GM12892 (cell line): ENCODE data around the gene KCNIP3.

Source experiments
- POLR2A ChIP-seq: IDR thresholded peaks from 2 replicates; pipeline ENCODE4 v1.6.1; 2011; ENCODE audit warnings: low read depth, low read length, control low read depth
- POLR2AphosphoS5 ChIP-seq: IDR thresholded peaks from 2 replicates; pipeline ENCODE4 v1.6.1; 2011; ENCODE audit warnings: low read depth, low read length, control low read depth
- TAF1 ChIP-seq: IDR thresholded peaks from 2 replicates; pipeline ENCODE4 v1.6.1; 2011; ENCODE audit warnings: low read depth, mild to moderate bottlenecking, control low read depth, low read length, borderline replicate concordance

- TF ChIP-seq POLR2AphosphoS5: no peak
- TF ChIP-seq POLR2A: no peak
- TF ChIP-seq TAF1: no peak
Measured at GRCh38 chr2:95349568-95350322, 52.6 kb downstream of the KCNIP3 start.
